H9 (cell line): Measurements from ENCODE around the gene PSME1. TPM values are rescaled to one million over a fixed set of nuclear protein-coding genes. Genes with fewer than 3 reads are reported as not detected.

ENCODE experiments used
- DNase-seq: peaks from one replicate; pipeline ENCODE4 v3.0.0-alpha.2; 2017
- H2AFZ ChIP-seq: one replicate; pipeline ENCODE4 v1.6.1; 2013; ENCODE audit warnings: mild to moderate bottlenecking, low read length, control low read depth, moderate library complexity
- H2AK5ac ChIP-seq: 2 replicates; pipeline ENCODE4 v1.6.1; 2013; ENCODE audit warnings: low read length, control low read depth, mixed read lengths; ENCODE audit not compliant: insufficient read length
- H2BK120ac ChIP-seq: one replicate; pipeline ENCODE4 v1.6.1; 2013; ENCODE audit warnings: low read depth, mild to moderate bottlenecking, low read length, control low read depth, inconsistent platforms; ENCODE audit not compliant: poor library complexity, severe bottlenecking
- H2BK12ac ChIP-seq: 2 replicates; pipeline ENCODE4 v1.6.1; 2013; ENCODE audit warnings: low read length, control low read depth, mixed read lengths, low read depth; ENCODE audit not compliant: insufficient read length
- H2BK15ac ChIP-seq: 2 replicates; pipeline ENCODE4 v1.6.1; 2013; ENCODE audit warnings: low read depth, low read length, control low read depth
- H2BK20ac ChIP-seq: one replicate; pipeline ENCODE4 v1.6.1; 2013; ENCODE audit warnings: low read depth, mild to moderate bottlenecking, low read length, control low read depth, inconsistent platforms; ENCODE audit not compliant: poor library complexity, severe bottlenecking
- H2BK5ac ChIP-seq: 2 replicates; pipeline ENCODE4 v1.6.1; 2013; ENCODE audit warnings: low read length, control low read depth, mixed read lengths; ENCODE audit not compliant: insufficient read length
- H3K14ac ChIP-seq: 2 replicates; pipeline ENCODE4 v1.6.1; 2013; ENCODE audit warnings: low read length, control low read depth; ENCODE audit not compliant: insufficient read depth
- H3K18ac ChIP-seq: 2 replicates; pipeline ENCODE4 v1.6.1; 2013; ENCODE audit warnings: low read depth, mild to moderate bottlenecking, mixed read lengths, low read length, control low read depth; ENCODE audit not compliant: insufficient read length
- H3K23ac ChIP-seq: 2 replicates; pipeline ENCODE4 v1.6.1; 2013; ENCODE audit warnings: low read length, control low read depth, mixed read lengths, low read depth; ENCODE audit not compliant: insufficient read length
- H3K23me2 ChIP-seq: 2 replicates; pipeline ENCODE4 v1.6.1; 2013; ENCODE audit warnings: low read depth, mild to moderate bottlenecking, mixed read lengths, low read length, control low read depth; ENCODE audit not compliant: insufficient read length, poor library complexity, severe bottlenecking
- H3K27ac ChIP-seq: 2 replicates; pipeline ENCODE4 v1.5.1; 2013; ENCODE audit warnings: low read length, control low read depth, mixed read lengths, low read depth; ENCODE audit not compliant: insufficient read length
- H3K27me3 ChIP-seq: 2 replicates; pipeline ENCODE4 v1.6.1; 2013; ENCODE audit warnings: low read length, control low read depth, inconsistent platforms; ENCODE audit not compliant: insufficient read depth
- H3K4ac ChIP-seq: 2 replicates; pipeline ENCODE4 v1.6.1; 2013; ENCODE audit warnings: low read depth, mild to moderate bottlenecking, control low read depth, inconsistent platforms, low read length, moderate library complexity
- H3K4me1 ChIP-seq: 2 replicates; pipeline ENCODE4 v1.6.1; 2013; ENCODE audit warnings: low read length, control low read depth, inconsistent platforms; ENCODE audit not compliant: insufficient read depth
- H3K4me2 ChIP-seq: 2 replicates; pipeline ENCODE4 v1.6.1; 2013; ENCODE audit warnings: low read length, control low read depth, mixed read lengths; ENCODE audit not compliant: insufficient read length, insufficient read depth
- H3K56ac ChIP-seq: 2 replicates; pipeline ENCODE4 v1.6.1; 2013; ENCODE audit warnings: low read depth, mild to moderate bottlenecking, mixed read lengths, low read length, control low read depth; ENCODE audit not compliant: insufficient read length
- H3K79me1 ChIP-seq: 2 replicates; pipeline ENCODE4 v1.6.1; 2013; ENCODE audit warnings: low read depth, mild to moderate bottlenecking, moderate library complexity, low read length, control low read depth, inconsistent platforms; ENCODE audit not compliant: insufficient read depth, poor library complexity, severe bottlenecking
- H3K79me2 ChIP-seq: 2 replicates; pipeline ENCODE4 v1.6.1; 2013; ENCODE audit warnings: low read length, control low read depth, inconsistent platforms; ENCODE audit not compliant: insufficient read depth
- H3K9ac ChIP-seq: 2 replicates; pipeline ENCODE4 v1.6.1; 2013; ENCODE audit warnings: low read length, control low read depth, mixed read lengths; ENCODE audit not compliant: insufficient read length; ENCODE audit errors: extremely low read depth
- H3K9me3 ChIP-seq: one replicate; pipeline ENCODE4 v1.6.1; 2013; ENCODE audit warnings: low read depth, low read length, inconsistent platforms; ENCODE audit not compliant: control insufficient read depth
- H3T11ph ChIP-seq: one replicate; pipeline ENCODE4 v1.6.1; 2013; ENCODE audit warnings: mild to moderate bottlenecking, low read length, control low read depth, inconsistent platforms
- H4K20me1 ChIP-seq: one replicate; pipeline ENCODE4 v1.6.1; 2013; ENCODE audit not compliant: control insufficient read depth, insufficient read length, insufficient read depth
- H4K5ac ChIP-seq: 2 replicates; pipeline ENCODE4 v1.6.1; 2013; ENCODE audit warnings: low read depth, mild to moderate bottlenecking, mixed read lengths, low read length, control low read depth; ENCODE audit not compliant: insufficient read length
- H4K8ac ChIP-seq: replicated peaks from 2 replicates; pipeline ENCODE4 v1.6.1; 2013; ENCODE audit warnings: low read length, control low read depth, mixed read lengths, low read depth; ENCODE audit not compliant: insufficient read length
- H4K91ac ChIP-seq: 2 replicates; pipeline ENCODE4 v1.6.1; 2013; ENCODE audit warnings: low read depth, mild to moderate bottlenecking, moderate library complexity, mixed read lengths, low read length, control low read depth; ENCODE audit not compliant: insufficient read length
- H3K27ac Mint-ChIP-seq, 3 experiments: 2 replicates in 2 of 3; 3 replicates in 1 of 3; pipeline ENCODE4 v1.8.0; 2020 to 2021; ENCODE audit warnings: mixed read lengths in 3 of 3, mild to moderate bottlenecking in 1 of 3, moderate library complexity in 1 of 3
- H3K27me3 Mint-ChIP-seq: 2 replicates; pipeline ENCODE4 v1.8.0; 2021; ENCODE audit warnings: low read depth, mild to moderate bottlenecking, moderate library complexity, mixed read lengths
- H3K36me3 Mint-ChIP-seq, 3 experiments: 2 replicates in 2 of 3; 3 replicates in 1 of 3; pipeline ENCODE4 v1.8.0; 2020 to 2021; ENCODE audit warnings: low read depth in 3 of 3, mixed read lengths in 3 of 3; ENCODE audit not compliant: insufficient read depth in 1 of 3
- H3K4me1 Mint-ChIP-seq, 2 experiments: 2 replicates each; pipeline ENCODE4 v1.8.0; 2020; ENCODE audit warnings: mixed read lengths in 2 of 2
- H3K4me3 Mint-ChIP-seq, 2 experiments: 2 replicates in 1 of 2; 3 replicates in 1 of 2; pipeline ENCODE4 v1.8.0; 2020 to 2021; ENCODE audit warnings: mild to moderate bottlenecking in 2 of 2, mixed read lengths in 2 of 2, moderate library complexity in 1 of 2
- H3K9me3 Mint-ChIP-seq, 2 experiments: 2 replicates in 1 of 2; 3 replicates in 1 of 2; pipeline ENCODE4 v1.8.0; 2020; ENCODE audit warnings: mild to moderate bottlenecking in 2 of 2, mixed read lengths in 2 of 2, moderate library complexity in 1 of 2
- CTCF ChIP-seq: fragments of 200-600 bp; sonication (generic); conservative IDR thresholded peaks from 3 replicates; pipeline ENCODE4 v1.8.0; 2021; ENCODE audit warnings: antibody characterized with exemption, mild to moderate bottlenecking
- WGBS: extraction: QIAGEN DNeasy Blood & Tissue Kit; methylation state at CpG from one replicate; pipeline ENCODE4 v1.1.7; 2013; ENCODE audit warnings: missing lambda C conversion rate, low lambda C conversion rate, mixed read lengths; ENCODE audit not compliant: insufficient read length; ENCODE audit errors: extremely low coverage; 5-methylcytosine and 5-hydroxymethylcytosine counted together
- total RNA-seq: library from RNA; stranded (reverse); gene quantifications from 2 replicates; pipeline ENCODE4 v1.2.1, GENCODE V29; 2021

The PSME1 gene
- total RNA-seq, 1 experiment from 2014 or later, result 109 TPM

GRCh38 chr14:24172261-24172860, 36.4 kb downstream of the PSME1 start:
- H3K4me1 Mint-ChIP-seq, result peaks cover 5 to 13% of the 10 kb centered on the region in 2 experiments; a peak in 3 of 4 replicates
- Histone ChIP-seq H3K79me1 (no peaks in the 10 kb centered on the region), H3K4me2 (peak overlapping the region; percentile 48), H2BK20ac (no peak overlapping the region), H3K18ac (no peak overlapping the region), H3K14ac (no peak overlapping the region), H4K8ac (no peak overlapping the region), H3K27me3 (no peaks in the 10 kb centered on the region), H3K9me3 (no peaks in the 10 kb centered on the region), H3K4me1 (no peaks in the 10 kb centered on the region), H4K20me1 (no peaks in the 10 kb centered on the region), H2BK12ac (no peak overlapping the region), H2BK5ac (no peak overlapping the region), H2BK15ac (no peak overlapping the region), H2BK120ac (no peak overlapping the region), H3K56ac (no peak overlapping the region), H3T11ph (no peak overlapping the region), H3K27ac (no peak overlapping the region), H3K9ac (peak overlapping the region; percentile 3), H3K23ac (no peak overlapping the region), H3K4ac (no peak overlapping the region), H2AK5ac (no peak overlapping the region), H3K23me2 (peaks cover 10% of the 10 kb centered on the region), H3K79me2 (no peaks in the 10 kb centered on the region), H4K91ac (no peak overlapping the region), H2AFZ (no peak overlapping the region), H4K5ac (no peak overlapping the region)
- peaks cover 6 to 25% (median 23%) of the 10 kb centered on the region in 3 experiments; a peak in 6 of 7 replicates for H3K36me3 Mint-ChIP-seq
- TF ChIP-seq CTCF, result no peak
- no CpG with 5 or more reads among the region's 30 CpGs for WGBS
- no peaks in the 10 kb centered on the region; a peak in 1 of 5 replicates for H3K9me3 Mint-ChIP-seq
- H3K27ac Mint-ChIP-seq, result peak overlapping the region in 1 of 3 experiments; percentile 35; a peak in 1 of 7 replicates
- H3K27me3 Mint-ChIP-seq, result no peaks in the 10 kb centered on the region; the same call in 1 of the 2 replicates
- peak overlapping the region; percentile 75 to 80 for H3K4me3 Mint-ChIP-seq
- DNase-seq, result peak; percentile 39
